Skeletal muscle tissue (tissue), 4 donors: ENCODE measurements around the gene NFYC. TPM values are rescaled to one million over a fixed set of nuclear protein-coding genes. Genes with fewer than 3 reads are reported as not detected.

Source experiments
- H3K27ac ChIP-seq: one replicate; pipeline ENCODE4 v1.7.0; 2013; ENCODE audit warnings: mild to moderate bottlenecking, low read depth, low read length, inconsistent platforms
- H3K27me3 ChIP-seq, 3 donors: one replicate each; pipeline ENCODE4 v1.7.0; 2013; ENCODE audit warnings: low read length in 3 of 3; ENCODE audit not compliant: control insufficient read depth in 3 of 3, insufficient read depth in 3 of 3
- H3K36me3 ChIP-seq, 3 donors: one replicate each; pipeline ENCODE4 v1.7.0; 2013; ENCODE audit warnings: low read length in 3 of 3; ENCODE audit not compliant: control insufficient read depth in 3 of 3, insufficient read depth in 3 of 3
- H3K4me1 ChIP-seq, 3 donors: one replicate each; pipeline ENCODE4 v1.7.0; 2013; ENCODE audit warnings: low read length in 3 of 3, mild to moderate bottlenecking in 3 of 3; ENCODE audit not compliant: control insufficient read depth in 3 of 3, insufficient read depth in 3 of 3
- H3K4me3 ChIP-seq, 3 donors: one replicate each; pipeline ENCODE4 v1.7.0; 2013; ENCODE audit warnings: low read length in 3 of 3
- H3K9ac ChIP-seq, 3 donors: one replicate each; pipeline ENCODE4 v1.7.0; 2013; ENCODE audit warnings: low read length in 3 of 3, mild to moderate bottlenecking in 3 of 3, moderate library complexity in 2 of 3, low read depth in 1 of 3
- H3K9me3 ChIP-seq, 3 donors: one replicate each; pipeline ENCODE4 v1.7.0; 2013; ENCODE audit warnings: low read length in 3 of 3; ENCODE audit not compliant: control insufficient read depth in 3 of 3
- total RNA-seq: library from RNA; depleted of rRNA; stranded (reverse); fragments of >200 nt; gene quantifications from one replicate; pipeline ENCODE4 v1.2.3, GENCODE V29; 2014
- donor health status: Osteomylitis.

The NFYC gene
- total RNA-seq, 1 donor from 2014 or later, result 28.2 TPM

- Histone ChIP-seq H3K36me3 (peaks cover 2 to 6% (median 2%) of the 10 kb centered on the region in 3 donors), H3K9ac (no peak overlapping the region), H3K27ac (no peak overlapping the region), H3K4me3 (no peak overlapping the region), H3K4me1 (peaks cover 6 to 10% (median 6%) of the 10 kb centered on the region in 3 donors), H3K9me3 (no peaks in the 10 kb centered on the region), H3K27me3 (no peaks in the 10 kb centered on the region)
Observed at GRCh38 chr1:40687661-40688060, 3.8 kb upstream of the NFYC start.

- H3K9me3 ChIP-seq, result no peaks in the 10 kb centered on the region
- H3K27me3 ChIP-seq, result no peaks in the 10 kb centered on the region
- H3K27ac ChIP-seq, result no peak overlapping the region
- no peak overlapping the region for H3K9ac ChIP-seq
- H3K36me3 ChIP-seq, result peaks cover 2 to 6% (median 2%) of the 10 kb centered on the region in 3 donors
- no peak overlapping the region for H3K4me3 ChIP-seq
- peaks cover 16 to 21% (median 21%) of the 10 kb centered on the region in 3 donors for H3K4me1 ChIP-seq
Observed at GRCh38 chr1:40689737-40690136, 1.8 kb upstream of the NFYC start.

DNA sequence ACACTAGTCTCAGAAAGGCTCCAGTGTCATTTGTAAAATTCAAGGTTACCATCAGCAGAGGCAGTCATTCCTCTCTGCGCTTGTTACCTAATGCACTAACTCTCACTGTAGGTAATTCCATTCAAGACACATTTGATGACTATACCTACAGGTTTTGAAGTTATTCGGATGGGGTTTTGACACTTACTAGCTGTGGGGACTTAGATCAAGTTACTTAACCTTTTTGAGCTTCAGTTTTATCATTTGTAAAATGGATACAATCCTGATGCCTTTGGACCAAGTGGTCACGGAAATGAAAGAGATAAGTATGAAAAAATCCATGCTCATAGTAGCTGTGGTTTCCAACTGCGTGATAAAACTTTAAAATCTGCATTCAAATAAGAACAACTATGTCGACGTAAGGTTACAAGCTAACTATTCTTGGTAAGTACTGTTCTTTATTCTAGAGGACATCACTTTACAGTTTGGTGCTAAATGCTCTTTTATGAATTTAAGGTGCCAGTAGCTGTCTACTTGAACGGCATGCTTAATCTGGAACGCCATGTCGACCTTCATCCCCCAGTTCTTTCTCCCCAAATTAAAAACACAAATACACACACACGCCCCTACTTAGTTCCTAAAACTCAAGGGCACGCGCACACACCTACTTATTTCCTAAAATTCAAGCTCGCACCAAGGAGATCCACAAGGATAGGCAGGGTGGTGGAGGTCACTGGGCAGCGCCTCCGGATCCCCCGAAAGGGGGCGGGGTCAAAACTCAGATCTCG lies 550 bp upstream of the NFYC start:
- H3K9ac ChIP-seq, result peak overlapping the region; percentile 93 to 99 (median 98)
- no peaks in the 10 kb centered on the region for H3K27me3 ChIP-seq
- peak overlapping the region; percentile 100 for H3K27ac ChIP-seq
- peaks cover 2 to 3% (median 2%) of the 10 kb centered on the region in 3 donors for H3K36me3 ChIP-seq
- no peaks in the 10 kb centered on the region for H3K9me3 ChIP-seq
- peaks cover 16 to 21% (median 21%) of the 10 kb centered on the region in 3 donors for H3K4me1 ChIP-seq
- peak overlapping the region; percentile 85 to 93 (median 88) for H3K4me3 ChIP-seq

DNA sequence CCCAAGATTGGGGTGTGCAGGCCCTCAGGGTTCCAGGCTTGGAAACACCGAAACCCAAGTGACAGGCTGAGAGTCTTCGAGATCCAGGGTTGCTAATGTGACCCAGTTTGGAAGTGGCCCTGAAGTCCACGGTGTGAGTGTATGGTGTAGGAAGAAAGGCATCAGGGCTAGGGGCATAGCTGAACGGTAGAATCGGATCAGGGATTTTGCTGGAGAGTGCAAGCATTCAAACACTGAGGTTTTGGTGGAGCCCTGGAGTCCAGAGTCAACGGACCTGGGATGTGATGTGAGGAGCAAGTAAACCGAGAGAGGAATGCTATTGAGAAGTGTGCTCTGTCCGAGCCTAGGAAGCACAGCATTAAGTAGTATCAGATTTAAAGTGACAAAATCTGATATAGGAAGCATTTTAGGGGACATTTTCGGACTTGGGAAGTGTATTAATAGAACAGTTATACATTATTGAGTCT lies 958 bp downstream of the NFYC start:
- Histone ChIP-seq H3K27ac (peak overlapping the region; percentile 100), H3K9ac (peak overlapping the region; percentile 84 to 99 (median 98)), H3K36me3 (peaks cover 0 to 2% (median 0%) of the 10 kb centered on the region in 3 donors), H3K27me3 (no peaks in the 10 kb centered on the region), H3K9me3 (no peaks in the 10 kb centered on the region), H3K4me1 (peaks cover 16 to 30% (median 21%) of the 10 kb centered on the region in 3 donors), H3K4me3 (peak overlapping the region; percentile 85 to 93 (median 88))

DNA sequence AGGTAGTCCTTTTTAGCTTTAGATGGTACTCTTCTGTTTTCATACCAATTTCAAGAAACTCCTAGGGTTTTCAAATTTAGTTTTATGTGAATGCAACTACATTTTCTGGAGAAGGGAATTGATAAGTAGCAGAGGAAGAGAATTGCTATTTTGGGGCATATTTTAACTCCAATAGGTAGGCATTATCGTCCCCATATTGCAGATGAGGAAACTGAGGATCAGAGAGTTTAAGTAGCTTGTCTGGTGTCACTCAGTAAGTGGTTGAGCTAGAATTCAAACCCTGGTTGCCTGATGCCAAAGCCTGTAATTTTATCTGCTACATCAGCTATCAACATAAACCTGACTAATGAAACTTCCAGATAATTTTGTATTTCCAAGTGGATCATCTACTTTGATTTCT lies 1.9 kb downstream of the NFYC start:
- no peaks in the 10 kb centered on the region for H3K27me3 ChIP-seq
- H3K4me1 ChIP-seq, result peaks cover 16 to 33% (median 21%) of the 10 kb centered on the region in 3 donors
- H3K4me3 ChIP-seq, result no peak overlapping the region
- no peaks in the 10 kb centered on the region for H3K9me3 ChIP-seq
- H3K27ac ChIP-seq, result no peak overlapping the region
- no peak overlapping the region for H3K9ac ChIP-seq
- peaks cover 0 to 2% (median 0%) of the 10 kb centered on the region in 3 donors for H3K36me3 ChIP-seq

DNA sequence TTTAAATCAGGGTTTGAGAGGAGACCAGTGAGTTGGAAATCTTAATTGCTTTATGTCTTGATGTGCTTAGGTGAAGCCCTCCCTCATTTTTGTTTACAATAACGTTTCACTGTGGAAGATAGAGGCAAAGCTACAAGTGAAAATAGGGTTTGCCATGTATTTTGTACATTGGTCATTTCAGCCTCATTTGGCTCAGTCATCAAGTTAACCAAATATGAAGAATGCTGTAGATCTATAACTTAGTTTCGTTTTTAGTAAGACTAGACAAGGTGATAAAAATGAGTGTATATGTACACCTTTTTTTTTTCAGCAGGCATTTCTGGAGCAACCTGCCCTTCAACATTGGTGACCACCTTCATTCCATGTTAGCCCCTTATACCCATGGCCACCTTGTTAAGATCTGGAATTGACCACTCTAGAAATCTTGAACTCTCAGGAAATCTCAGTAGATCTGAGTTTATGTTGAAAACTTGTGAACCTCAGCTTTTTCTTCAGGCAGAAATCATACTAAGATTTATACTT lies 2.9 kb downstream of the NFYC start:
- Histone ChIP-seq H3K9ac (no peak overlapping the region), H3K4me3 (no peak overlapping the region), H3K4me1 (peaks cover 16 to 39% (median 21%) of the 10 kb centered on the region in 3 donors), H3K36me3 (no peaks in the 10 kb centered on the region), H3K27ac (peak overlapping the region; percentile 9), H3K27me3 (no peaks in the 10 kb centered on the region), H3K9me3 (no peaks in the 10 kb centered on the region)

DNA sequence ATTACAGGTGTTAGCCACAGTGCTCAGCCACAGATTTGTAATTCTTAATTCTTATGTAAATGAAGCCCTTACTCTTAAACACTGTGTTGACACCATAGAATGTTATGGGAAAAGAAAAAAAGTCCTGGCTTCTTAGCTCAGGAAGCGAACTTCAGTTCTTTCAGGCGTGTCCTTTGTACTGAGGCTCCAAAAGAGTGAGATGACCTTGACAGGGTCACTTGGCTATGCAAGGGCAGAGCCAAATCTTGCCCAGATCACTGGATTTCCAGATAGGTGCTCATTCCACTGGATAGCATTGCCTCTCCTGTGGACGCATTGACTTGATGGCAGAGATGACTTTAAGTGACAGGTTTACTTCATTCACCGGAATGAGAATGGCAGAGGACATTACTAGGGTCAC lies 4.8 kb downstream of the NFYC start:
- no peaks in the 10 kb centered on the region for H3K36me3 ChIP-seq
- H3K27me3 ChIP-seq, result no peaks in the 10 kb centered on the region
- H3K4me3 ChIP-seq, result no peak overlapping the region
- H3K4me1 ChIP-seq, result peaks cover 17 to 43% (median 17%) of the 10 kb centered on the region in 3 donors
- H3K9ac ChIP-seq, result no peak overlapping the region
- H3K27ac ChIP-seq, result no peak overlapping the region
- H3K9me3 ChIP-seq, result no peaks in the 10 kb centered on the region

DNA sequence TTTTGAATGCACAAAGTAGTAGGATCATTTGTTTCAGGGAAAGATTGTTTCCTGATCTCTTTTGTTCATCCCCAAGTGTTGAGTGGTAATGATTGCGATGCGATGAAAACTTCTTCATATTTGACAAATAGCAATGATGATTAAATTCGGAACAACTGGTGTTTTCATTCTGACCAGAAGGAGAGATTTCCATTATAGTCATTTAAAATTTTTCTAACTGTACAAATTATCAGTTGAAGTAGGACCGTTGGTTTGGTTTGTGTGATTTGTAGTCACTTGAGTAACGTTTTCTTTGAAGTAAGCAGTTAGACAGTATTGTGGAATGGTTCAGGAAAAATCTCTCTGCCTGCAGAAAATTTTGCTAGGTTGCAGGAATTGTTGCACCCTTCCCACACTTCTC lies 5.9 kb downstream of the NFYC start:
- H3K4me1 ChIP-seq, result peaks cover 13 to 39% (median 14%) of the 10 kb centered on the region in 3 donors
- no peaks in the 10 kb centered on the region for H3K36me3 ChIP-seq
- no peak overlapping the region for H3K9ac ChIP-seq
- no peak overlapping the region for H3K27ac ChIP-seq
- H3K4me3 ChIP-seq, result no peak overlapping the region
- H3K27me3 ChIP-seq, result no peaks in the 10 kb centered on the region
- no peaks in the 10 kb centered on the region for H3K9me3 ChIP-seq

DNA sequence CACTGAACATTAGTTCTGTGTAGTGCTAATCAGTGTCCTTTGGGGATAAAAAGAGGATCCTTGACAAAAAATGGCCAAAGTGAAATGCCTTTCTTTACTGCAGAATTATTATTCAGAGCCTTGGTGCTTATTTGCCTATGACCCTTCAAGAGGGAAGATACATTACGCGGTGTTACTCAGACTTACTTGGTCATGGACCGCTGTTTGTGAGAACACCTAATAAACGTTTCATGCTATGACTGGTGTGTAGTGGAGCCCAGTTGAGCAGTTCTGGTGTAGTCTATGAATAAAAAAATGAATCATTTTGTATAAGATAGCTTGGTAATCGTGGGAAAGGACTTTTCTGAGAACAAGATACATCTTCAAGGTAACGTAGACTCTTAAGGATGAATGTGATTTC lies 8.3 kb downstream of the NFYC start:
- Histone ChIP-seq H3K36me3 (no peaks in the 10 kb centered on the region), H3K4me1 (peaks cover 6 to 35% (median 13%) of the 10 kb centered on the region in 3 donors), H3K9me3 (no peaks in the 10 kb centered on the region), H3K4me3 (no peak overlapping the region), H3K27me3 (no peaks in the 10 kb centered on the region), H3K27ac (no peak overlapping the region), H3K9ac (no peak overlapping the region)

GRCh38 chr1:40701684-40702083 lies 10.2 kb downstream of the NFYC start:
- Histone ChIP-seq H3K9me3 (no peaks in the 10 kb centered on the region), H3K4me3 (no peak overlapping the region), H3K9ac (no peak overlapping the region), H3K27me3 (no peaks in the 10 kb centered on the region), H3K27ac (no peak overlapping the region), H3K36me3 (no peaks in the 10 kb centered on the region), H3K4me1 (peaks cover 10 to 39% (median 17%) of the 10 kb centered on the region in 3 donors)
